Right lobe of liver (tissue), 6 donors: ENCODE results near the gene MIPEP. TPM values are rescaled to one million over a fixed set of nuclear protein-coding genes. Genes with fewer than 3 reads are reported as not detected.

Source experiments
- ATAC-seq, 4 donors: fragments of 200-7000 bp; cut with Tn5 transposase; one replicate each; pipeline ENCODE4 v1.9.1; 2020; ENCODE audit warnings: mild to moderate bottlenecking in 4 of 4, moderate library complexity in 4 of 4
- DNase-seq, 3 donors: peaks; one replicate each; pipeline ENCODE4 v3.0.0-alpha.2; 2020
- H3K27ac ChIP-seq, 3 donors: fragments of 200-600 bp; one replicate each; pipeline ENCODE4 v1.8.0; 2022
- H3K27me3 ChIP-seq, 2 donors: fragments of 200-600 bp; one replicate each; pipeline ENCODE4 v1.8.0; 2022
- H3K36me3 ChIP-seq, 4 donors: fragments of 200-600 bp; sonication (generic) in 1 of 4; one replicate each; pipeline versions ENCODE4 v1.5.1 to v1.8.0; 2017 to 2022; ENCODE audit warnings: control low read depth in 1 of 4
- H3K4me1 ChIP-seq, 4 donors: fragments of 200-600 bp; sonication (generic) in 1 of 4; one replicate each; pipeline versions ENCODE4 v1.5.1 to v1.8.0; 2017 to 2022; ENCODE audit warnings: control low read depth in 1 of 4
- H3K4me3 ChIP-seq, 3 donors: fragments of 200-600 bp; one replicate each; pipeline ENCODE4 v1.8.0; 2022
- H3K9me3 ChIP-seq, 4 donors: fragments of 200-600 bp; sonication (generic) in 1 of 4; one replicate each; pipeline versions ENCODE4 v1.5.1 to v1.8.0; 2017 to 2022; ENCODE audit warnings: control low read depth in 1 of 4
- CTCF ChIP-seq, 4 donors: fragments of 200-600 bp in 3 of 4; fragments of 450-650 bp in 1 of 4; IDR thresholded peaks; one replicate each; pipeline versions ENCODE4 v1.5.1 to v1.8.0; 2016 to 2022; ENCODE audit warnings: antibody characterized with exemption in 4 of 4, mild to moderate bottlenecking in 2 of 4
- POLR2A ChIP-seq: fragments of 450-650 bp; IDR thresholded peaks from one replicate; pipeline ENCODE4 v1.6.1; 2017; ENCODE audit warnings: antibody characterized with exemption, mild to moderate bottlenecking
- WGBS: methylation state at CpG from one replicate; pipeline ENCODE4 v1.1.6; 2018; ENCODE audit warnings: low coverage, low lambda C conversion rate; ENCODE audit not compliant: insufficient coverage; ENCODE audit errors: missing lambda C conversion rate; 5-methylcytosine and 5-hydroxymethylcytosine counted together
- intact Hi-C, 2 donors: fragments of 100-400 bp; cut with DNase I; formaldehyde crosslinking; loops; one replicate each; pipeline versions ENCODE4 v1.11.2 to v1.14.1; 2022
- total RNA-seq, 6 experiments: library from RNA; depleted of rRNA in 2 of 6; stranded (reverse); fragments of >200 nt in 2 of 6; fragmentation: NEBNext Ultra II Directional in 3 of 6; extraction: Animal tissue kit (Norgen Biotek cat#: 25700) in 3 of 6; gene quantifications; one replicate each; pipeline versions ENCODE4 v1.1.0 to v1.2.4, GENCODE V29; 2016 to 2023
- donor health status: DM: no; HTN: yes; CAD: no.
- donor health status: DM: no; HTN: no; CAD: no.
- donor health status: DM: no; HTN: no; CAD: no.
- donor health status: DM: no; HTN: yes; CAD: no.
- donor health status: DM: no; HTN: yes; CAD: no.

The MIPEP gene
- total RNA-seq, 6 experiments from 2014 or later: 8.2 to 15.2 (median 11.8) TPM

- ATAC-seq (no peak), DNase-seq (no peak)
- no peak overlapping the region for H3K4me3 ChIP-seq
- H3K36me3 ChIP-seq: no peaks in the 10 kb centered on the region
- H3K9me3 ChIP-seq: no peaks in the 10 kb centered on the region
- H3K27ac ChIP-seq: no peak overlapping the region
- WGBS: 82% methylated on average over 2 of the region's 2 CpGs
- intact Hi-C loops: no loop called here
- no peak for TF ChIP-seq POLR2A
- no peak for TF ChIP-seq CTCF (IDR thresholded peaks at IDR 0.05)
- H3K27me3 ChIP-seq: no peaks in the 10 kb centered on the region
- no peaks in the 10 kb centered on the region for H3K4me1 ChIP-seq
Observed at GRCh38 chr13:23778002-23778652, 111.1 kb downstream of the MIPEP start.

- Histone ChIP-seq H3K27me3 (no peaks in the 10 kb centered on the region), H3K9me3 (no peaks in the 10 kb centered on the region), H3K4me1 (no peaks in the 10 kb centered on the region), H3K4me3 (no peak overlapping the region), H3K36me3 (no peaks in the 10 kb centered on the region), H3K27ac (no peak overlapping the region)
- WGBS: 47% methylated on average over 1 of the region's 1 CpG
- TF ChIP-seq POLR2A (no peak), CTCF (IDR thresholded peaks at IDR 0.05) (no peak)
- DNase-seq: no peak
- intact Hi-C loops: no loop called here
- ATAC-seq: no peak
Observed at GRCh38 chr13:23777575-23777870, 111.7 kb downstream of the MIPEP start.

GRCh38 chr13:23776698-23777574, 112.3 kb downstream of the MIPEP start:
- Histone ChIP-seq H3K27ac (no peak overlapping the region), H3K4me3 (no peak overlapping the region), H3K36me3 (no peaks in the 10 kb centered on the region), H3K9me3 (no peaks in the 10 kb centered on the region), H3K4me1 (no peaks in the 10 kb centered on the region), H3K27me3 (no peaks in the 10 kb centered on the region)
- TF ChIP-seq POLR2A: no peak
- TF ChIP-seq CTCF (IDR thresholded peaks at IDR 0.05): no peak
- intact Hi-C loops: no loop called here
- ATAC-seq: no peak
- DNase-seq: no peak
- WGBS: 59% methylated on average over 3 of the region's 3 CpGs

GRCh38 chr13:23772717-23773116, 116.5 kb downstream of the MIPEP start:
- TF ChIP-seq POLR2A: no peak
- TF ChIP-seq CTCF (IDR thresholded peaks at IDR 0.05): no peak
- WGBS: 50% methylated on average over 2 of the region's 2 CpGs

More at GRCh38 chr13:23772717-23773116, 116.5 kb downstream of the MIPEP start:
- ATAC-seq (no peak), DNase-seq (no peak)
- H3K36me3 ChIP-seq: no peaks in the 10 kb centered on the region
- intact Hi-C loops: no loop called here
- no peak overlapping the region for H3K27ac ChIP-seq
- no peaks in the 10 kb centered on the region for H3K4me1 ChIP-seq
- H3K27me3 ChIP-seq: no peaks in the 10 kb centered on the region
- no peak overlapping the region for H3K4me3 ChIP-seq
- no peaks in the 10 kb centered on the region for H3K9me3 ChIP-seq
